GM19467 (cell line): Measurements from ENCODE around the gene ZDHHC22.

Experiments used
- ATAC-seq: cut with Tn5 transposase; IDR thresholded peaks from one replicate; pipeline ENCODE4 v1.9.1; 2021; ENCODE audit warnings: mild to moderate bottlenecking, moderate library complexity; ENCODE audit not compliant: unreplicated experiment

ZDHHC22 gene

DNA sequence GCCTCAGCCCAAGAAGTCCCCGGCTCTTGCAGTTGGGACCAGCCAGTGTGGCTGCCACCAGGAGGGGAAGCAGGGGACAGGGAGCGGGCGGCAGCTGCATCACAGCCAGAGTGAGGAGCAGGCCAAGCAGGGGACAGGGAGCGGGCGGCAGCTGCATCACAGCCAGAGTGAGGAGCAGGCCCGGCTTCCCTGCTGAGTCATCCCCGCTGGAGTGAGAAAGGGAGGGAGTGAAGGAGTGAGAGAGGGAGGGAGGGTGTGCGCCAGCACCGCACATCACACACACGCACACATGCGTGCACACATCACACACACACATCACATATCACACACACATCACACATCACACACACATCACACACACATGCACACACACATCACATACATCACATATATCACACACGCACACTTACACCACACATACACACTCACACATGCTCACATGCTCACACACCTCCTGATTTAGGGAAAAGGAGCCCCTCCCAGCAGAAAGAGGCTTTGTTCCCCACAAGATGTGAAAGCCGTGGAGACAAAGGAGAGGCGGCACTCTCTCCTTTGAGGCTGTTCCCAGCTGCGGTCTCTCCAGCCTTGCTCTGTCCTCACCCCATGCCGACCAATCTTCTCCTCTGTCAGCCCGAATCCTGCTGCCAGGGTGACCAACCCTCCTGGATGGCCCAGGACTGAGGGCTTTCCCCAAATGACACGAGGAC is 16.7 kb upstream of the ZDHHC22 start:
- no peak for ATAC-seq

- no peak for ATAC-seq
These were observed 16.1 kb upstream of the ZDHHC22 start for GRCh38 chr14:77157740-77158139.

- no peak for ATAC-seq
These were observed 13.5 kb upstream of the ZDHHC22 start for GRCh38 chr14:77155083-77155482.

DNA sequence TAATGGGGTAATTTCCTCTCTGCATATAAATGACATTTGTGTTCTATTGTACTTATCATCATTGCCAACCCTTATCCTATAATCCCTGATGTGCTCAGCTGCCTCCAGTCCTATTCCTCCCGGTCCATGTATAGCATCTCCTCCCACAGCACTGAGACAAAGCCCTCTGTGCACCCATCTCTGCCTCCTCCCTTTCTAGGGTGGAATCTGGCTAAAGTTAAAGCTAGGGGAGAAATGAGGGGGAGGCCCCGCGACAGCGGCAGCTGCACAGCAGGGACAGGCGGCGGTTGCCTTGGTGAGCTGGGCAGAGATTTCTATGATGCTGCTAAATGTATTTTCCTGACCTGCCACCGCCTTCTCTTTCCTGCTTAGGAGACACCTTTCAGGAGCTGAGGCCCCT is 12.8 kb upstream of the ZDHHC22 start:
- ATAC-seq, result no peak

- ATAC-seq, result no peak
These were observed 12.2 kb upstream of the ZDHHC22 start for GRCh38 chr14:77153802-77154201.

DNA sequence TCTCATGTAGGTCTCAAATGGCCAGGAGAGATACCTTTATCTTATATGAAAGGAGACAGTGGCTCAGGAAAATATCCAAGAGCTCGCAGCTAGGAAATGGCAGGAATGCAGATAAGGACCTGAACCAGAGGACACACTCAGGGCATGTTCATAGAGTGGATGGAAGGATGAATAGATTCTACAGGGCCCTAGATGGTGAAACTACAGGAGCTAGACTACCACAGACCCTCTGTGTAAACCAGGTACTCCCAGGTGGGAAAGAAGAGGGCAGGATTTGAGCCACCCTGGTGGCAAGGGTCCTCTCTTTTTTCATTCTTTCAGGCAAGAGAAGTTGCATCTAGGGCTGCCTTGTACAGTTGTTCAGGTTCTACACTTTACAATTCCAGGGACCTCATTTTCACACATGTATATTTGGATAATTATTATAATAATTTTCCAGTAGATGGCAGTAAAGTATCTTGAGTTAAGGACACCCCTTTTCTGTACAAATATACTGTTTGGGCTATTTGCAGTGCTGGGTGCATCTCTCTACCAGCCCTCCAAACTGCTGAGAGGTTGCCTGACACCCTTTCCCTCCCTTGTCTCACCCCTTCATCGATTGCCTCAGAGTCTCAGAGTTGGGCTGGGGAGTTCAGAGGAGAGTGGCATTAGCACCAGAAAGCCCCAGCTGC is 10.5 kb upstream of the ZDHHC22 start:
- ATAC-seq, result no peak

- ATAC-seq, result no peak
These were observed 9.7 kb upstream of the ZDHHC22 start for GRCh38 chr14:77151245-77151644.

- ATAC-seq, result no peak
These were observed 7.1 kb upstream of the ZDHHC22 start for GRCh38 chr14:77148510-77149231.

DNA sequence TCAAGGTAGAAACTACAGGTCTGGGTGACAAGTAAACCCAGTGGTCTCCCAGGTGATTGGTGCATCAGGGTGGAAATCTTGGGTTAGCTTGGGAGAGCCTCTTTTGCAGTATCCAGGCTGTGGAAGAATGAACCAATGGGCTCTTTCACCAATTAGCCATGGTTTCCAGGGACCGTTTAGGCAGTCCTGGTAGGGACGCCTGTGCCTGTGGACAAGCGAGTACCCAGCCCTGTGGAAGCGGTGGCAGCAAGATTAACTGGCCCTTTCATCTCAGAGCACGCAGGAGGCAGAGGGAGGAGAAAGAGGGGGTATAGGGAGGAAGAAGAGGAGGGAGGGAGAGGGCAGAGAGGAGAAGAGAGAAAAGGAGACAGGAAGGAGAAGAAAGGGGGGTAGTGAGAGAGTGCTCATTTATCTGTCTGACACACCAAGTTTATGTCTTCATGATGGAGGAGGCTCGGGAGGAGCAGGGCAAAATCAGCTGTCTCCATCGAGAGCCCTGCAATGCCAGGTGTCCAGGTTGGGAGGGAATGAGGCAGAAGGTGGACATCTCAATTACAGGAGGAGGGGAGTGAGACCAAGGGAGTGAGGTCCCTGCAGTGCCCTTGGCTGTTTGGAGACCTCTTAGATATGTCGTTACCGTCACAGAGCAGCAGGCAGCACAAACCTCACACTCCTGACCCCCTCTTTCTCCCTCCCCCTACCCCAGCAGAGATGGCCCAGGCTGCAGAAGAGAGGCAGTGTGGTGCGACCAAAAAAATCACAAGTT is 4.6 kb upstream of the ZDHHC22 start:
- ATAC-seq, result no peak

GRCh38 chr14:77144412-77145115 is 3.0 kb upstream of the ZDHHC22 start:
- ATAC-seq, result no peak

DNA sequence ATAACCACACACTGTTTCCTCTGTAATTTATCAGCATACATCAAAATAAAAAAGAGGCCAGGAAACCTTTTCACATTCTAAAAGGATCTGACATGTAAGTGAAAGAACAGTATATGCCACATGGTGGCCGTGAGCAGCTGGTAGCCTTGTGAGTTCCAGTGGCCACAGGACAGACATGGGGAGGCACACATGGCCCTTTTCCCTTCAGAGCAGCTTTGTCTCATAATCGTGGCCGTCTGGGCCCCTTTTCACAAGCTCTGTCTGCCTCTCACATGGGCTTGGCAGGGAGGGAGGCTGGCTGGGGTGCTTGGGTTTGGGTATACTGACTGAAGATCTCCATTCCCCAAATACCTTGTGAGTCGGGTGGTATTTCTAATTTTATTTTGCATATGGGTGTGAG is 1.5 kb upstream of the ZDHHC22 start:
- ATAC-seq, result no peak

DNA sequence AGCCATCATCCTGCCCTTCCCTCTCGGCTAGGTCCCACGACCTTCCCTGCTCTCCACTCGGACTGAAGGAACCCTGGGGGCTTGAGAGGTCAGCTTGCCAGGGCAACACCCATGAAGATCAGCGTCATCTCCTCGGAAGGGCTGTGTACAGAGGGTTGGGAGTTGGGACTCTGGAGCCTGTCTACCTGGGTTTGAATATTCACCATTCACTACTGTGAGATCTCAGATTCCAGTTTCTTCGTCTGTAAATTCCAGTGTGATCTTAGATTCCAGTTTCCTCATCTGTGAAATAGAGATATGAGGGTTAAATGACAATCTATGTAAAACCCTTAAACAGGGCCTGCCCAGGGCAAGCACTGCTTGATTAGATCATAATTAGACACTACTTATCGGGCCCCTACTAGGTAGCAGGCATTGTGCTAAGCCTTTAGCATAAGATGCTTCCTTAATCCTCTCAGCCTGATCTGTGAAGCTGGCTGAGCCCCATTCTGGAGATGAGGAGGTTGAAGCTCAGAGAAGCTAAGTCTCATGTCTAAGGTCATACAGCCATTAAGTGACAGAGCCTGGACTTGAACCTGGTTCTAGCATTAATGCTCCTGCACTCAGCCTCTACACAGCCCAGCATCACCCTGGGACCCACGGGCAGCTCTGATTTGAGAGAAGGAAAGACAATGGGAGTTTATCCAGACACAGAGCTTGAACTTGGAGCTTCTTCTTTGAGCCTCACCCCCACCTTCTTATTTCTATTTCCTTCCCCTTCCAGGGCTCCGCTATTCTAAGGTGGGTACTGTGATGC is 612 bp upstream of the ZDHHC22 start:
- no peak for ATAC-seq

DNA sequence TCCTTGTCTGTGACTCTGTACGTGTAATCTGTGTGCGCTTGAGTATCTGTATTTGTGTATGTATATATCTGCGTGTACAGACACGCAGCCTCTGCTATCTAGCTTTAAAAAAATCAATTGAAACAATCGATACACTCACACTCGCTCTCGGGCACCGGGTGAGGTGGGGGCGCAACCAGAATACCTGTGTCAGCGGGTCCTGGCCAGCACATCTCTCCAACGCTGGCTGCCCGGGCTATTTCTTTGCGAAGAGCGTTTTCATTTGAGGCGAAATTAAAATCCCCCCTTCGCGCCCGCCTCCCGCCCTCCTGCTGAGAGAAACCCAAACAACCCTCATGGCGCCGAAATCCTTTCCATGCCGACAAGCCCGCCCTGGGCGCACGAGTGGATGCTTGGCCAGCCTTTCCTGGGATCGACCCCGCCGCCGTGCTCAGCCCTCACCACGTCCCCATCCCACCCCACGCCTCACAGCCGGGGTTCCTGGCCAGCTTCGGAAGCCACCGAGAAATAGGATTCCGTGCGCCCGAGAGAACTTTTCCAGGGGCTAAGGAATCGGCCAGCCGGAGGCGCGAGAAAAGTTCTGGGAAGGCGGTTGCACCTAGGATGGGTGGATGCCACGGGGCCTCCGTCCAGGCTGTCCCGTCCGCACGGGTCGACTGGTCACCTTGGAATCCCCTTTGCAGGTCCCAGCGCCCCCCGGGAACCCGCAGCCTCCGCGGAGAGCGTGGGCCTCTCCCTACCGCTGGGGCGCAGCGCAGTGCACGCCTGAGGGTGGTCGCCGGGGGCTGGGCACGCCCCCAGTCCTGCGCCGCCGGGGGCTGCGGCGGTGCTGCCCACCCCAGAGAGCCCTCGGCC is 1.0 kb downstream of the ZDHHC22 start:
- ATAC-seq, result no peak

- ATAC-seq, result no peak
These were observed 1.8 kb downstream of the ZDHHC22 start for GRCh38 chr14:77139540-77140358.

- ATAC-seq, result no peak
These were observed 2.6 kb downstream of the ZDHHC22 start for GRCh38 chr14:77139022-77139421.

GRCh38 chr14:77133720-77134338 is 7.8 kb downstream of the ZDHHC22 start:
- no peak for ATAC-seq

DNA sequence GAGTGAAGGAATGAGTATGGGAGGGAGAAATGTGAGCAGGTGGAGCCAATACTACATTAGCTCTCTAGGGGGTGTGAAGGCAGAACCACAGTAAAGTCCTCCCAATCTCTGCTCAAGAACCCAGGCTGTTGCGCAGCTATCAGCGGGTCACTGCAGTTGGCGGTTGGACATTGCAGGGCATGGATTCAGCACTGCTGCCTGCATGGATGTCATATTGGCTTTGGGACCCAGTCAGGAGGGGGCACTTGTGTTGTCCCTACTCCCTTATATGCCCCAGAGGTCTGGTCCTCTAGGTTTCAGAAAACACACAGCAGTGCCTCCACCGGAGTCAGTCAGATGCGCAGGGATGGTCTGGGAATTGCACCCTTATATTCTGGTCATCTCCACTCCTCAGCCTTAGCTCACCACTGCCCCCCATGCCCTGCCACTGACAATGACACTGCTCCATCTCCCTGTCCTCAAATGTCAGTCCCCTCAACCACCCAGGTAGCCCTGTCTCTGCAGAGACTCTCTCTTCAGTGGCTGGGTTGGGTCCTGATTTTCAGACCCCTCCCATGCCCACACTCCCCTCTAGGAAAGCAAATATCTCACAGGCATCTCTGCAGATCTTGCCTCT is 9.6 kb downstream of the ZDHHC22 start:
- no peak for ATAC-seq
